Measurements from ENCODE around the gene MRPL9.

Gene MRPL9

GRCh38 chr1:151715726-151716404 lies 47.4 kb downstream of the MRPL9 start:
- Histone ChIP-seq H3K36me3 (ENCODE audit: control insufficient read depth in 1 of 2, insufficient read depth in 2 of 2, low read length in 2 of 2) (no peaks in the 10 kb centered on the region), H3K27me3 (ENCODE audit: low read depth, low read length) (peaks cover 18% of the 10 kb centered on the region), H3K4me3 (ENCODE audit: low read depth in 1 of 2, low read length in 2 of 2) (no peak overlapping the region), H3K27ac (ENCODE audit: low read length) (no peak overlapping the region), H3K9me3 (ENCODE audit: control insufficient read depth in 1 of 2, low read length in 2 of 2) (no peaks in the 10 kb centered on the region), H3K4me1 (ENCODE audit: control insufficient read depth in 1 of 2, insufficient read depth in 2 of 2, low read length in 2 of 2) (peaks cover 17 to 25% of the 10 kb centered on the region in 2 donors)

DNA sequence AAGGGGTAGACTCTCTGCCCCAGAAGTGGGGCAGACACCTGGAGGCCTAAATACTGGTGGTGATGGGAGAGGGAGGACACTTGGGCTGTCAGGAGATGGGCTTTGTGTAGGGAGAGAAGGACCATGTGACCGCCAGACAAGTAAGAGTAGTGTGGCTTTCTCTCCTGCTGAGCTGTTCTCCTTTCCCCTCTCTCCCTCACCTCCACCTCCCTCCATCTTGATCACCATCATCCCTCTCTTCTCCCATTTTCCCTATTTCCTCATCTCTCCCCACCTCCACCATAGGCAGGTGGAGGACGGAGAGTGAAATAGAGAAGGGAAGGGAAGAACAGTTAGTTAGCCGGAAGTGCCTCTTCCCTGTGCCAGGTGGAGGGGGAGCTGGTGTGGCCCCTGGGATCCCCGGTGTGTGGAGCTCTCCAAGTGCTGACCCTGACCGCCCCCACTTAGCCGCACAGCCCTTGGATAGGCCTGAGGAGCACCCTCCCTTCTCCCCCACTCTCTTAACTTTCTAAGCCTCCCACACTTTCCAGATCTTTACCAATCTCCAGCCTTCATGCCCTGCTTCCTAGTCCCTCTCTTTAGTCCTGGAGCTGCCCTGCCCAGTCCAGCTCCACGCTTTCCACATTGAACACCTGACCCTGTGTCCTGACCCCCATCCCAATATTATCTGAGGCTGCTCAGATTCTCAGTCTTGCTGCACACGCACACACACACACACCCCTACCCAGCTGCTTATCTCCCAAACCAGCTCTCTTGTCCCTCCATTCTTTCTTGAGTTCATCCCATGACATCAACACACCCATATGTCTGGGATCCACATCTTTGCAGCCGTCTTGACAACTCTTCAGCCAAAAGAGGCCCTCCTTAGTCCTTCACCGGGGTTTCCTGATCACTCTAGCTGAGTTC lies 48.2 kb downstream of the MRPL9 start:
- no peaks in the 10 kb centered on the region for H3K9me3 ChIP-seq (ENCODE audit: control insufficient read depth in 1 of 2, low read length in 2 of 2)
- no peak overlapping the region for H3K4me3 ChIP-seq (ENCODE audit: low read depth in 1 of 2, low read length in 2 of 2)
- no peak overlapping the region for H3K27ac ChIP-seq (ENCODE audit: low read length)
- H3K36me3 ChIP-seq (ENCODE audit: control insufficient read depth in 1 of 2, insufficient read depth in 2 of 2, low read length in 2 of 2), result no peaks in the 10 kb centered on the region
- H3K4me1 ChIP-seq (ENCODE audit: control insufficient read depth in 1 of 2, insufficient read depth in 2 of 2, low read length in 2 of 2), result peaks cover 9 to 25% of the 10 kb centered on the region in 2 donors
- H3K27me3 ChIP-seq (ENCODE audit: low read depth, low read length), result peaks cover 18% of the 10 kb centered on the region

DNA sequence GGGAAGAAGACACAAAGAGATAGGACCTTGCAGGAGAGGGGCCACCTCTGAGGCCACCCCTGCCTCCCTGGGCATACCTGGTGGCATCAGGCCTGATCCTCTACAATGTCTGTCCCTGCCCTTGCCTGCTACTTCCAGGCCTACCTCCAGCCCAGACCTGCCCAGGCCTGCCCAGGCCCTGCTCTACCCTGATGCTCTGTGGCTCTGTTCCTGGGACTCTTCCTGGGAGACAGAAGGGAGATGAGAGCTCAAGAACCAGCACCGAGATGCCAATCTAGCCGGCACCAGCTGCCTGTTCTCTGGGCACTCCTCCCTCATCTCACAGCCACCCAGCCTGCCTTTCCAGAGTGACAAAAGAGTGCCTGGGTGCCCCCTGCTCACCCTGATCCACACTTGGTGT lies 49.4 kb downstream of the MRPL9 start:
- Histone ChIP-seq H3K36me3 (ENCODE audit: control insufficient read depth in 1 of 2, insufficient read depth in 2 of 2, low read length in 2 of 2) (no peaks in the 10 kb centered on the region), H3K4me3 (ENCODE audit: low read depth in 1 of 2, low read length in 2 of 2) (no peak overlapping the region), H3K27me3 (ENCODE audit: low read depth, low read length) (peaks cover 18% of the 10 kb centered on the region), H3K4me1 (ENCODE audit: control insufficient read depth in 1 of 2, insufficient read depth in 2 of 2, low read length in 2 of 2) (peaks cover 8 to 24% of the 10 kb centered on the region in 2 donors), H3K27ac (ENCODE audit: low read length) (no peak overlapping the region), H3K9me3 (ENCODE audit: control insufficient read depth in 1 of 2, low read length in 2 of 2) (no peaks in the 10 kb centered on the region)

DNA sequence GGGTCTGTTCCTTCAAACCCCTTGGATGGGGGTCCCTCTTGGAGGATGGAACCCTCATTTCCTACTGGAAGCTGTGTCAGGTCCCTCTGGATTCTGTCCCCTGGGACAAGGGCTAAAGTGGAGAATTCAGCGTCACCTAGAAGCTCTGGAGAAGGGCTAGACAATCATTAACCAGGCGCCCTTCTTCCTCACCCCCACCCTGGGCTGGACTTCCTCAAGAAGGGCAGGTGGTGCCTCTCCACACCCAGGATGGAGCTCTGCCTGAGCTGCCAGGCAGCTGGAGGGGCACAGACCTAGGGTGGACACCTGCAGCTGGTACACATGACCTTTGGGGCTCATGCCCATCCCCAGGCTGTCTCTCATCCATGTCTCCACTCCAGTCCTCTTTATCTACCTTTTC lies 50.3 kb downstream of the MRPL9 start:
- H3K4me1 ChIP-seq (ENCODE audit: control insufficient read depth in 1 of 2, insufficient read depth in 2 of 2, low read length in 2 of 2), result peaks cover 8 to 16% of the 10 kb centered on the region in 2 donors
- no peaks in the 10 kb centered on the region for H3K36me3 ChIP-seq (ENCODE audit: control insufficient read depth in 1 of 2, insufficient read depth in 2 of 2, low read length in 2 of 2)
- no peak overlapping the region for H3K4me3 ChIP-seq (ENCODE audit: low read depth in 1 of 2, low read length in 2 of 2)
- H3K27ac ChIP-seq (ENCODE audit: low read length), result no peak overlapping the region
- H3K9me3 ChIP-seq (ENCODE audit: control insufficient read depth in 1 of 2, low read length in 2 of 2), result no peaks in the 10 kb centered on the region
- peaks cover 18% of the 10 kb centered on the region for H3K27me3 ChIP-seq (ENCODE audit: low read depth, low read length)

- Histone ChIP-seq H3K27ac (ENCODE audit: low read length) (no peak overlapping the region), H3K4me3 (ENCODE audit: low read depth in 1 of 2, low read length in 2 of 2) (no peak overlapping the region), H3K9me3 (ENCODE audit: control insufficient read depth in 1 of 2, low read length in 2 of 2) (no peaks in the 10 kb centered on the region), H3K4me1 (ENCODE audit: control insufficient read depth in 1 of 2, insufficient read depth in 2 of 2, low read length in 2 of 2) (peaks cover 0 to 5% of the 10 kb centered on the region in 2 donors), H3K27me3 (ENCODE audit: low read depth, low read length) (peaks cover 11% of the 10 kb centered on the region), H3K36me3 (ENCODE audit: control insufficient read depth in 1 of 2, insufficient read depth in 2 of 2, low read length in 2 of 2) (no peaks in the 10 kb centered on the region)
These were observed 51.3 kb downstream of the MRPL9 start for GRCh38 chr1:151711951-151712350.

DNA sequence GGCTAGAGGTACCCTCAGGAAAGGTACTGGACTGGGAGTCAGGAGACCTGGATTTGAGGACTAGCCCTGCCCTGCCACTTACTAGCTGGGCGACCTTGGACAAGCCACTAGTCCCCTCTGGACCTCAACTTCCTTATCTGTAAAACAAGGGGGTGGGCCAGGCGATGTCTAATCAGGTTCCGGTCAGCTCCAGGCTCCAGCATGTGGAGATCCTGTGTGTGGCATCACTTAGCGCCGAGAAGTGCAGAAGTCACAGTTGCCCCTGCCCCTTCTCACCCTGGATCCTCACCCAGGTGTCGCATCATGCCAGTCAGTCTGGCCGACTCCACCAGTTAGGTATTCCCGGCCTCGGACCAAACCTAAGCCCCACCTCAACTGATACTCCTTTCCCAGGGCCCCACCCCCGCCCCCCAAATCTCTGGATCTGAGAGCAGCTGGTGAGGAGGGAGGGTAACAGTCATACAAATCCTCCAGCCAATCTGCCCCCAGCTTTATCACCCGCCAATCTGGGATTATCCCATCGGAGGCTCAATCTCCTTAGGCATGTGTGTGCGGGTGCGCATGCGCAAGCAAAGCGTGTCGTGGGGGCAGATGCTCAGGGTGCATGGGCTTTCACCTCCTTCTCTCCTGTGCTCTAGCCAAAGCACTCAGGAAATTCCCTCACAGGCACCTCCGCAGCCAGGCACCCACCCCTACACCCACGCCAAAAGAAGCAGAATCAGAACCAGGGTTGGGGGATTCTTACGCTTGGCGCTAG lies 52.1 kb downstream of the MRPL9 start:
- no peaks in the 10 kb centered on the region for H3K9me3 ChIP-seq (ENCODE audit: control insufficient read depth in 1 of 2, low read length in 2 of 2)
- H3K4me3 ChIP-seq (ENCODE audit: low read depth in 1 of 2, low read length in 2 of 2), result no peak overlapping the region
- no peak overlapping the region for H3K27ac ChIP-seq (ENCODE audit: low read length)
- peaks cover 7% of the 10 kb centered on the region for H3K27me3 ChIP-seq (ENCODE audit: low read depth, low read length)
- no peaks in the 10 kb centered on the region for H3K4me1 ChIP-seq (ENCODE audit: control insufficient read depth in 1 of 2, insufficient read depth in 2 of 2, low read length in 2 of 2)
- H3K36me3 ChIP-seq (ENCODE audit: control insufficient read depth in 1 of 2, insufficient read depth in 2 of 2, low read length in 2 of 2), result no peaks in the 10 kb centered on the region

GRCh38 chr1:151710187-151710840 lies 53.0 kb downstream of the MRPL9 start:
- Histone ChIP-seq H3K27ac (ENCODE audit: low read length) (no peak overlapping the region), H3K9me3 (ENCODE audit: control insufficient read depth in 1 of 2, low read length in 2 of 2) (no peaks in the 10 kb centered on the region), H3K36me3 (ENCODE audit: control insufficient read depth in 1 of 2, insufficient read depth in 2 of 2, low read length in 2 of 2) (no peaks in the 10 kb centered on the region), H3K4me1 (ENCODE audit: control insufficient read depth in 1 of 2, insufficient read depth in 2 of 2, low read length in 2 of 2) (peaks cover 0 to 3% of the 10 kb centered on the region in 2 donors), H3K4me3 (ENCODE audit: low read depth in 1 of 2, low read length in 2 of 2) (no peak overlapping the region), H3K27me3 (ENCODE audit: low read depth, low read length) (peaks cover under 1% of the 10 kb centered on the region)

Data from muscle layer of duodenum (tissue), 2 donors.